Stomach (tissue), 9 donors: Measurements from ENCODE around the gene MYO3B. TPM values are rescaled to one million over a fixed set of nuclear protein-coding genes. Genes with fewer than 3 reads are reported as not detected.

Source experiments
- DNase-seq, 2 donors: peaks; one replicate each; pipeline versions ENCODE4 v3.0.0 to v3.0.0-alpha.2; 2013 to 2019
- H3K27ac ChIP-seq, 5 donors: fragments of 200-600 bp in 4 of 5; sonication (generic) in 4 of 5; one replicate each; pipeline ENCODE4 v1.5.1; 2013 to 2019; ENCODE audit warnings: mild to moderate bottlenecking in 1 of 5, moderate library complexity in 1 of 5
- H3K27me3 ChIP-seq, 3 donors: fragments of 200-600 bp; sonication (generic); one replicate each; pipeline ENCODE4 v1.5.1; 2017 to 2019; ENCODE audit warnings: mixed run types in 1 of 3
- H3K36me3 ChIP-seq, 4 donors: fragments of 200-600 bp; sonication (generic); 1 replicate in 3 of 4; 2 replicates in 1 of 4; pipeline ENCODE4 v1.5.1; 2016 to 2019
- H3K4me1 ChIP-seq, 4 donors: fragments of 200-600 bp; sonication (generic); one replicate each; pipeline ENCODE4 v1.5.1; 2016 to 2019
- H3K4me3 ChIP-seq, 4 donors: fragments of 200-600 bp; sonication (generic) in 3 of 4; one replicate each; pipeline ENCODE4 v1.5.1; 2016 to 2019; ENCODE audit warnings: mild to moderate bottlenecking in 1 of 4
- H3K9me3 ChIP-seq, 4 donors: fragments of 200-600 bp; sonication (generic); one replicate each; pipeline ENCODE4 v1.5.1; 2016 to 2019
- CTCF ChIP-seq, 7 experiments: fragments of 450-650 bp in 4 of 7; fragments of 200-600 bp in 3 of 7; sonication (generic) in 3 of 7; IDR thresholded peaks; one replicate each; pipeline ENCODE4 v1.5.1; 2016 to 2019; ENCODE audit warnings: antibody characterized with exemption in 7 of 7, control low read depth in 2 of 7, mild to moderate bottlenecking in 1 of 7
- EP300 ChIP-seq: sonication (generic); formaldehyde crosslinking; IDR thresholded peaks from one replicate; pipeline ENCODE4 v1.6.1; 2017; ENCODE audit warnings: antibody characterized with exemption
- POLR2A ChIP-seq, 4 donors: fragments of 450-650 bp; IDR thresholded peaks; one replicate each; pipeline ENCODE4 v1.6.1; 2016; ENCODE audit warnings: antibody characterized with exemption in 4 of 4, control low read depth in 2 of 4, mild to moderate bottlenecking in 1 of 4, moderate library complexity in 1 of 4
- POLR2AphosphoS5 ChIP-seq, 3 donors: sonication (generic); formaldehyde crosslinking; IDR thresholded peaks; one replicate each; pipeline ENCODE4 v1.6.1; 2016; ENCODE audit warnings: antibody characterized with exemption in 3 of 3
- WGBS, 5 donors: extraction: QIAGEN DNeasy Blood & Tissue Kit in 3 of 5; methylation state at CpG; one replicate each; pipeline versions ENCODE4 v1.1.5 to v1.1.7; 2013 to 2018; 5-methylcytosine and 5-hydroxymethylcytosine counted together
- intact Hi-C: fragments of 100-400 bp; cut with DNase I; formaldehyde crosslinking; loops from one replicate; pipeline ENCODE4 v1.15.1; 2023; ENCODE audit warnings: low total_unique reads
- polyA plus RNA-seq, 3 donors: library from polyadenylated mRNA; stranded (reverse); fragments of 200-250 nt; gene quantifications; one replicate each; pipeline ENCODE4 v1.2.3, GENCODE V29; 2013
- total RNA-seq, 5 donors: library from RNA; depleted of rRNA; stranded (reverse); fragments of >200 nt; gene quantifications; one replicate each; pipeline versions ENCODE4 v1.1.0 to v1.2.3, GENCODE V29; 2014 to 2016
- donor health status: healthy with polysubstance abuse.
- donor health status: Bipolar disorder and iron deficiency.
- donor health status: healthy.

MYO3B gene
- total and polyA plus RNA-seq, 8 donors: 0.05 to 0.37 TPM; not detected in 6

GRCh38 chr2:170530803-170531564, 353.0 kb downstream of the MYO3B start:
- Histone ChIP-seq H3K27me3 (no peaks in the 10 kb centered on the region), H3K36me3 (no peaks in the 10 kb centered on the region), H3K4me3 (no peak overlapping the region), H3K9me3 (no peaks in the 10 kb centered on the region), H3K27ac (peak overlapping the region in 2 of 5 donors; percentile 18 to 56), H3K4me1 (peaks cover 8 to 18% (median 14%) of the 10 kb centered on the region in 4 donors)
- no peak for TF ChIP-seq EP300
- no peak for TF ChIP-seq POLR2A (IDR thresholded peaks at IDR 0.05)
- TF ChIP-seq POLR2AphosphoS5 (IDR thresholded peaks at IDR 0.05): no peak
- no peak for TF ChIP-seq CTCF (IDR thresholded peaks at IDR 0.05)
- WGBS, 5 donors: 17 to 57% (median 50%) methylated on average over 2 of the region's 2 CpGs
- intact Hi-C loops: no loop called here
- no peak for DNase-seq

- Histone ChIP-seq H3K4me1 (peaks cover 8 to 18% (median 14%) of the 10 kb centered on the region in 4 donors), H3K36me3 (no peaks in the 10 kb centered on the region), H3K4me3 (no peak overlapping the region), H3K27me3 (no peaks in the 10 kb centered on the region), H3K9me3 (no peaks in the 10 kb centered on the region), H3K27ac (no peak overlapping the region)
- intact Hi-C loops: no loop called here
- TF ChIP-seq EP300: no peak
- no peak for TF ChIP-seq CTCF (IDR thresholded peaks at IDR 0.05)
- TF ChIP-seq POLR2A (IDR thresholded peaks at IDR 0.05): no peak
- no peak for TF ChIP-seq POLR2AphosphoS5 (IDR thresholded peaks at IDR 0.05)
- DNase-seq: no peak
- WGBS, 5 donors: 82 to 92% (median 83%) methylated on average over 2 of the region's 2 CpGs
These were observed 353.9 kb downstream of the MYO3B start for GRCh38 chr2:170531876-170532275.

- Histone ChIP-seq H3K4me1 (peaks cover 8 to 18% (median 14%) of the 10 kb centered on the region in 4 donors), H3K4me3 (no peak overlapping the region), H3K27me3 (no peaks in the 10 kb centered on the region), H3K9me3 (no peaks in the 10 kb centered on the region), H3K36me3 (no peaks in the 10 kb centered on the region), H3K27ac (no peak overlapping the region)
- DNase-seq: no peak
- no peak for TF ChIP-seq CTCF (IDR thresholded peaks at IDR 0.05)
- no peak for TF ChIP-seq POLR2A (IDR thresholded peaks at IDR 0.05)
- no peak for TF ChIP-seq POLR2AphosphoS5 (IDR thresholded peaks at IDR 0.05)
- intact Hi-C loops: no loop called here
- 89 to 95% (median 93%) methylated on average over 4 of the region's 4 CpGs for WGBS, 5 donors
These were observed 355.2 kb downstream of the MYO3B start for GRCh38 chr2:170533156-170533555.

- no peak for TF ChIP-seq CTCF (IDR thresholded peaks at IDR 0.05)
- TF ChIP-seq POLR2A (IDR thresholded peaks at IDR 0.05): no peak
- no peak for TF ChIP-seq EP300
- no peak for TF ChIP-seq POLR2AphosphoS5 (IDR thresholded peaks at IDR 0.05)
- Histone ChIP-seq H3K9me3 (no peaks in the 10 kb centered on the region), H3K27ac (no peak overlapping the region), H3K36me3 (no peaks in the 10 kb centered on the region), H3K4me1 (peaks cover 5 to 8% (median 6%) of the 10 kb centered on the region in 4 donors), H3K27me3 (no peaks in the 10 kb centered on the region), H3K4me3 (no peak overlapping the region)
- DNase-seq: no peak
- 90 to 93% (median 91%) methylated on average over 4 of the region's 4 CpGs for WGBS, 5 donors
- intact Hi-C loops: no loop called here
These were observed 357.6 kb downstream of the MYO3B start for GRCh38 chr2:170535552-170535951.
